ENCODE results near the gene PLXNB3.
A peak's percentile ranks its signal among the peaks of the same experiment; 100 is the strongest.

The PLXNB3 gene

GRCh38 chrX:153792368-153792767 is 28.3 kb downstream of the PLXNB3 start:
- DNase-seq (ENCODE audit: low read depth): no peak

- no peak for DNase-seq (ENCODE audit: low read depth)
These were observed 29.2 kb downstream of the PLXNB3 start for GRCh38 chrX:153793291-153793690.

- DNase-seq (ENCODE audit: low read depth): peak; percentile 83
These were observed 30.2 kb downstream of the PLXNB3 start, which contains the start of the genes IDH3G and SSR4 for GRCh38 chrX:153794018-153794896. Gene IDH3G, minus strand, starts transcription at chrX:153794375. Its CDS starts 49 bp downstream, at chrX:153794326. Gene SSR4, plus strand, starts transcription at chrX:153794668. Its CDS starts 20 bp downstream, at chrX:153794688.

- DNase-seq (ENCODE audit: low read depth): no peak
These were observed 31.1 kb downstream of the PLXNB3 start for GRCh38 chrX:153794897-153795816.

- no peak for DNase-seq (ENCODE audit: low read depth)
These were observed 33.5 kb downstream of the PLXNB3 start for GRCh38 chrX:153797415-153798015.

- DNase-seq (ENCODE audit: low read depth): no peak
These were observed 35.3 kb downstream of the PLXNB3 start for GRCh38 chrX:153799326-153799725.

GRCh38 chrX:153800177-153800722 is 36.2 kb downstream of the PLXNB3 start:
- no peak for DNase-seq (ENCODE audit: low read depth)

- no peak for DNase-seq (ENCODE audit: low read depth)
These were observed 36.7 kb downstream of the PLXNB3 start for GRCh38 chrX:153800746-153801145.

GRCh38 chrX:153801669-153802068 is 37.6 kb downstream of the PLXNB3 start:
- DNase-seq (ENCODE audit: low read depth): no peak

- DNase-seq (ENCODE audit: low read depth): no peak
These were observed 38.5 kb downstream of the PLXNB3 start for GRCh38 chrX:153802513-153803045.

- no peak for DNase-seq (ENCODE audit: low read depth)
These were observed 39.4 kb downstream of the PLXNB3 start for GRCh38 chrX:153803211-153804099.

GRCh38 chrX:153804100-153804595 is 40.1 kb downstream of the PLXNB3 start:
- DNase-seq (ENCODE audit: low read depth): no peak

- DNase-seq (ENCODE audit: low read depth): no peak
These were observed 40.6 kb downstream of the PLXNB3 start for GRCh38 chrX:153804621-153805020.

GRCh38 chrX:153805436-153805835 is 41.4 kb downstream of the PLXNB3 start:
- no peak for DNase-seq (ENCODE audit: low read depth)

GRCh38 chrX:153806999-153807575 is 43.0 kb downstream of the PLXNB3 start:
- no peak for DNase-seq (ENCODE audit: low read depth)

- DNase-seq (ENCODE audit: low read depth): no peak
These were observed 43.9 kb downstream of the PLXNB3 start for GRCh38 chrX:153807976-153808375.

GRCh38 chrX:153812220-153812619 is 48.2 kb downstream of the PLXNB3 start:
- no peak for DNase-seq (ENCODE audit: low read depth)

- DNase-seq (ENCODE audit: low read depth): no peak
These were observed 49.1 kb downstream of the PLXNB3 start for GRCh38 chrX:153813161-153813560.

- DNase-seq (ENCODE audit: low read depth): no peak
These were observed 50.7 kb downstream of the PLXNB3 start for GRCh38 chrX:153814591-153815315.
